K562 (cell line): ENCODE results near the gene ISYNA1. TPM values are rescaled to one million over a fixed set of nuclear protein-coding genes. Genes with fewer than 3 reads are reported as not detected.
A peak's percentile ranks its signal among the peaks of the same experiment; 100 is the strongest.

Experiments
- ATAC-seq: fragments of 200-7000 bp; cut with Tn5 transposase; 3 replicates; pipeline ENCODE4 v1.9.1; 2020; ENCODE audit warnings: moderate library complexity
- BruUV-seq: library from RNA; stranded (reverse); fragments of 400-500 nt; replicated peaks from 2 replicates; lab custom pipeline; 2021; lab: Mats Ljungman, UMichigan
- CTCF ChIA-PET: fragments of 300-600 bp; formaldehyde crosslinking; extraction: SDS; loops from one replicate; lab custom pipeline; 2021; ENCODE audit warnings: low intra/inter-chr PET ratio; lab: Yijun Ruan, JAX
- POLR2A ChIA-PET: fragments of 300-600, 350-650 bp; sonication (Branson Sonifier 250); formaldehyde crosslinking; extraction: SDS; loops from one replicate; lab custom pipeline; 2021; ENCODE audit warnings: antibody characterized with exemption, inconsistent platforms; lab: Yijun Ruan, JAX
- DNase-seq, 4 experiments: peaks; one replicate each; pipeline versions ENCODE4 v3.0.0 to v3.0.0-alpha.2; 2011 to 2018; ENCODE audit warnings: low spot score in 3 of 4, mixed read lengths in 3 of 4; ENCODE audit errors: extremely low read depth in 1 of 4
- FAIRE-seq: peaks from 2 replicates; lab custom pipeline; 2011; peaks lifted over from hg19 to GRCh38; lab: Jason Lieb, UNC
- H2AFZ ChIP-seq: 2 replicates; pipeline ENCODE4 v1.6.0; 2011; ENCODE audit warnings: low read depth, low read length, control low read depth, inconsistent platforms
- H3K27ac ChIP-seq: fragments of 200-600 bp; 3 replicates; pipeline ENCODE4 v1.8.0; 2011; ENCODE audit warnings: low read depth, mild to moderate bottlenecking, control low read depth, inconsistent platforms, low read length, moderate library complexity, mixed read lengths; ENCODE audit errors: extremely low read depth
- H3K27me3 ChIP-seq, 2 experiments: fragments of 300-600 bp in 1 of 2; 2 replicates in 1 of 2; 3 replicates in 1 of 2; pipeline versions ENCODE4 v1.6.0 to v1.8.0; 2011; ENCODE audit warnings: inconsistent platforms in 2 of 2, low read length in 2 of 2, mild to moderate bottlenecking in 1 of 2, mixed read lengths in 1 of 2, moderate library complexity in 1 of 2; ENCODE audit not compliant: control insufficient read depth in 2 of 2, insufficient read depth in 2 of 2
- H3K36me3 ChIP-seq: fragments of 300-600 bp; 3 replicates; pipeline ENCODE4 v1.8.0; 2011; ENCODE audit warnings: mild to moderate bottlenecking, low read length, inconsistent platforms; ENCODE audit not compliant: control insufficient read depth, insufficient read depth
- H3K4me1 ChIP-seq, 2 experiments: fragments of 200-600 bp in 1 of 2; replicated peaks in 1 of 2; 2 replicates in 1 of 2; 3 replicates in 1 of 2; pipeline versions ENCODE4 v1.5.1 to v1.8.0; 2011; ENCODE audit warnings: inconsistent platforms in 2 of 2, low read length in 2 of 2, mild to moderate bottlenecking in 1 of 2, mixed read lengths in 1 of 2, moderate library complexity in 1 of 2; ENCODE audit not compliant: control insufficient read depth in 2 of 2, insufficient read depth in 2 of 2
- H3K4me2 ChIP-seq: 2 replicates; pipeline ENCODE4 v1.6.1; 2011; ENCODE audit warnings: low read length, control low read depth, inconsistent platforms, mixed read lengths; ENCODE audit not compliant: insufficient read depth
- H3K4me3 ChIP-seq: fragments of 200-600 bp; sonication (generic), shearing (Covaris generic); 2 replicates; pipeline ENCODE4 v1.5.1; 2016; ENCODE audit warnings: control low read depth, inconsistent platforms
- H3K79me2 ChIP-seq: fragments of 200-600 bp; 3 replicates; pipeline ENCODE4 v1.8.0; 2011; ENCODE audit warnings: low read length, inconsistent platforms; ENCODE audit not compliant: control insufficient read depth, insufficient read depth
- H3K9ac ChIP-seq, 2 experiments: 2 replicates each; pipeline versions ENCODE4 v1.6.0 to v1.6.1; 2011; ENCODE audit warnings: low read depth in 2 of 2, low read length in 2 of 2, control low read depth in 1 of 2, inconsistent platforms in 1 of 2, mild to moderate bottlenecking in 1 of 2, mixed read lengths in 1 of 2; ENCODE audit not compliant: insufficient read depth in 1 of 2
- H3K9me1 ChIP-seq: one replicate; pipeline ENCODE4 v1.6.0; 2011; ENCODE audit warnings: inconsistent platforms, mild to moderate bottlenecking, low read length, moderate library complexity; ENCODE audit not compliant: control insufficient read depth, insufficient read depth
- H3K9me3 ChIP-seq: replicated peaks from 2 replicates; pipeline ENCODE4 v1.5.1; 2011; ENCODE audit warnings: low read depth, low read length, inconsistent platforms; ENCODE audit not compliant: control insufficient read depth, insufficient read depth
- H4K20me1 ChIP-seq: replicated peaks from 2 replicates; pipeline ENCODE4 v1.6.1; 2011; ENCODE audit warnings: low read length, inconsistent platforms, mixed read lengths; ENCODE audit not compliant: control insufficient read depth, insufficient read depth
- CREBBP ChIP-seq: IDR thresholded peaks from one replicate; pipeline ENCODE4 v1.6.1; 2012; ENCODE audit warnings: low read depth, mild to moderate bottlenecking, control low read depth, inconsistent platforms, low read length
- CXXC5 ChIP-seq: fragments of 250-450 bp; sonication (Bioruptor Pico); IDR thresholded peaks from 2 replicates; pipeline ENCODE4 v1.8.0; 2022; ENCODE audit warnings: inconsistent platforms, mild to moderate bottlenecking, moderate library complexity
- ETV1 ChIP-seq: fragments of 450-650 bp; conservative IDR thresholded peaks from 2 replicates; pipeline ENCODE4 v1.6.1; 2016; ENCODE audit warnings: missing genetic modification characterization, control low read depth, low read depth, missing compliant biosample characterization
- HMG20B ChIP-seq: fragments of 250-450 bp; sonication (Bioruptor Pico); IDR thresholded peaks from 2 replicates; pipeline ENCODE4 v1.5.0; 2021; ENCODE audit warnings: mild to moderate bottlenecking
- MYNN ChIP-seq, 2 experiments: sonication (generic); formaldehyde crosslinking in 1 of 2; IDR thresholded peaks; 2 replicates each; pipeline versions ENCODE4 v1.5.0 to v1.6.1; 2016 to 2020; ENCODE audit warnings: antibody characterized with exemption in 1 of 2, missing genetic modification reagents in 1 of 2
- NFYB ChIP-seq: IDR thresholded peaks from 2 replicates; pipeline ENCODE4 v1.6.1; 2011; ENCODE audit warnings: mild to moderate bottlenecking, moderate library complexity; ENCODE audit not compliant: insufficient read length; ENCODE audit errors: extremely low read depth
- PHB ChIP-seq: fragments of 250-450 bp; sonication (Bioruptor Pico); IDR thresholded peaks from 2 replicates; pipeline ENCODE4 v1.5.0; 2021
- POLR2AphosphoS2 ChIP-seq: IDR thresholded peaks from 2 replicates; pipeline ENCODE4 v1.6.1; 2012; ENCODE audit warnings: low read length, improper control_type of control experiment
- POLR2B ChIP-seq: fragments of 450-650 bp; IDR thresholded peaks from 2 replicates; pipeline ENCODE4 v1.6.1; 2018; ENCODE audit warnings: low read depth; ENCODE audit not compliant: partially characterized antibody
- RBM22 ChIP-seq: fragments of 200-400 bp; formaldehyde crosslinking; IDR thresholded peaks from 2 replicates; pipeline ENCODE4 v1.6.1; 2018; ENCODE audit warnings: low read length, low read depth; ENCODE audit not compliant: poor library complexity, severe bottlenecking
- THRB ChIP-seq: fragments of 450-650 bp; formaldehyde crosslinking; conservative IDR thresholded peaks from 2 replicates; pipeline ENCODE4 v1.4.0; 2022; ENCODE audit warnings: mild to moderate bottlenecking, missing genetic modification characterization
- ZBTB7A ChIP-seq: IDR thresholded peaks from 2 replicates; pipeline ENCODE4 v1.6.1; 2011; ENCODE audit warnings: low read depth, mild to moderate bottlenecking, low read length, moderate library complexity, borderline replicate concordance; ENCODE audit not compliant: control insufficient read depth
- ZFP91 ChIP-seq: sonication (generic); formaldehyde crosslinking; IDR thresholded peaks from 2 replicates; pipeline ENCODE4 v1.8.0; 2022; ENCODE audit warnings: mild to moderate bottlenecking, missing genetic modification reagents
- WGBS: fragments of 100-300 bp; shearing (Covaris generic); methylation state at CpG from one replicate; pipeline ENCODE4 v1.1.6; 2016; ENCODE audit warnings: low coverage, mixed read lengths; ENCODE audit not compliant: insufficient coverage; ENCODE audit errors: missing lambda C conversion rate; 5-methylcytosine and 5-hydroxymethylcytosine counted together
- in situ Hi-C: fragments of 300-500 bp; cut with MboI; formaldehyde crosslinking; loops from 4 replicates; pipeline ENCODE4 v1.15.0; 2018; ENCODE audit warnings: inconsistent platforms, mixed read lengths
- intact Hi-C: fragments of 100-400 bp; cut with micrococcal nuclease; formaldehyde crosslinking; loops from 2 replicates; pipeline ENCODE4 v1.14.2; 2022
- polyA plus RNA-seq, 8 experiments: library from polyadenylated mRNA; depleted of rRNA in 4 of 8; stranded (reverse) in 5 of 8; unstranded in 3 of 8; fragments of >200 nt; fragmentation: Nextera tagmentation in 2 of 8; fragmentation: Illumina TruSeq in 1 of 8; extraction: Ambion mirVana in 2 of 8; extraction: Trizol in 1 of 8; gene quantifications; 2 replicates each; pipeline versions ENCODE4 v1.2.1 to v1.2.3, GENCODE V29; 2011 to 2014; ENCODE audit warnings: inconsistent platforms in 1 of 8, missing spikeins in 1 of 8
- total RNA-seq, 7 experiments: library from RNA; depleted of rRNA in 6 of 7; stranded (reverse); fragments of >200 nt in 6 of 7; fragmentation: Illumina TruSeq in 2 of 7; extraction: Trizol in 2 of 7; gene quantifications; 2 replicates each; pipeline versions ENCODE4 v1.2.1 to v1.2.3, GENCODE V29; 2011 to 2021; ENCODE audit warnings: low replicate concordance in 1 of 7
- TF ChIP-seq, protein P1 (sequence below): fragments of 450-650 bp; formaldehyde crosslinking; IDR thresholded peaks from 2 replicates; pipeline ENCODE4 v1.4.0; 2022; ENCODE audit warnings: missing genetic modification characterization
- TF ChIP-seq, protein P2 (sequence below): sonication (generic); formaldehyde crosslinking; IDR thresholded peaks from 2 replicates; pipeline ENCODE4 v1.8.0; 2022; ENCODE audit warnings: missing genetic modification reagents, mild to moderate bottlenecking, moderate library complexity, borderline replicate concordance

ISYNA1 gene
- total and polyA plus RNA-seq, 9 of the 15 experiments (the other 6 are each of a cell fraction or from before 2014, with no cell fraction given), result 21.8 to 460 (median 93.2) TPM

DNA sequence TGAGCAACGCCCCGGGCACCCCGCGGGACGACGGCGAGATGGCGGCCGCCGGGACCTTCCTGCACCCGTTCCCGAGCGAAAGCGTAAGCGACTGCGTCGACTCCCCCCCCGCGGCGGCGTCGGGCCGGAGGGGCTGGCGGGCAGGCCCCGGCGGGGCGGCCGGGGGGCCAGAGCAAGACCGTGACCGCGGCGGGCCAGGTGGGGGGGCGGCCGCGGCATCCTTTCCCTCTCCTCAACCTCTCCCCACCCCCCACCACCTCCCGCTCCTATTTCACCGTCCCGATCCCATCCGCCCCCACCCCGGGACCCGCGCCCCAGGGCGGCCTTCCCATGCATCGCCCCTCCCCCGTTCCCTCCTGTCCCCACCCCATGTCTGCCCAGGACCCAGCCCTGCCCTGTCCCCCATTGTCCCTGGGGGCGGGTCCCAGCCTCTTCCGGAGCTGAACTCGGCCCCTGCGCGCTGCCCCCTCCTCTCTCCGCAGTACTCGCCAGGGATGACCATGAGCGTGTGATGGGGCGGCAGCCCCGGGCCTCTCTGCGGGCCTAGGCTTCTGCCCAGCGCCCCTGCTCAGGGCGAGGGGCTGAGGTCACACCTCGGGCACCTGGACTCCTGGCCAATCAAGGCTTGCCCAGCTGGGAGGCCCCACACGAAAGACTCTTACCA lies 4.1 kb downstream of the ISYNA1 start:
- Histone ChIP-seq H3K9me1 (no peaks in the 10 kb centered on the region), H2AFZ (no peak overlapping the region), H3K9me3 (no peaks in the 10 kb centered on the region), H3K4me2 (peak overlapping the region; percentile 32; the same call in 1 of the 2 replicates), H3K79me2 (peaks cover 73% of the 10 kb centered on the region), H4K20me1 (peaks cover 9% of the 10 kb centered on the region), H3K9ac (peak overlapping the region in 1 of 2 experiments; percentile 85; a peak in 2 of 4 replicates), H3K27me3 (no peaks in the 10 kb centered on the region), H3K36me3 (peaks cover 63% of the 10 kb centered on the region), H3K4me3 (peak overlapping the region; percentile 24), H3K27ac (peak overlapping the region; percentile 67; the same call in 2 of the 3 replicates), H3K4me1 (peaks cover 45 to 97% of the 10 kb centered on the region in 2 experiments)
- in situ Hi-C loops (no loop called here), intact Hi-C loops (no loop called here)
- FAIRE-seq (peak; percentile 78), DNase-seq (peak; percentile 57 to 79 (median 62)), ATAC-seq (no peak)
- POLR2A ChIA-PET, result interaction anchor here (0.5 to 1.2 kb wide), 4 partner anchors 8 to 154 kb away, joined by 3 read pairs; no protein-coding TSS in a partner anchor
- CTCF ChIA-PET, result interaction anchor here (0.7 kb wide), 1 partner anchor 31 kb away, joined by 3 read pairs; no protein-coding TSS in a partner anchor
- BruUV-seq, result TSS peak; percentile 62
- WGBS, result 12% methylated on average over 19 of the region's 60 CpGs
- TF ChIP-seq, protein P1, sequence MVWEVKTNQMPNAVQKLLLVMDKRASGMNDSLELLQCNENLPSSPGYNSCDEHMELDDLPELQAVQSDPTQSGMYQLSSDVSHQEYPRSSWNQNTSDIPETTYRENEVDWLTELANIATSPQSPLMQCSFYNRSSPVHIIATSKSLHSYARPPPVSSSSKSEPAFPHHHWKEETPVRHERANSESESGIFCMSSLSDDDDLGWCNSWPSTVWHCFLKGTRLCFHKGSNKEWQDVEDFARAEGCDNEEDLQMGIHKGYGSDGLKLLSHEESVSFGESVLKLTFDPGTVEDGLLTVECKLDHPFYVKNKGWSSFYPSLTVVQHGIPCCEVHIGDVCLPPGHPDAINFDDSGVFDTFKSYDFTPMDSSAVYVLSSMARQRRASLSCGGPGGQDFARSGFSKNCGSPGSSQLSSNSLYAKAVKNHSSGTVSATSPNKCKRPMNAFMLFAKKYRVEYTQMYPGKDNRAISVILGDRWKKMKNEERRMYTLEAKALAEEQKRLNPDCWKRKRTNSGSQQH (CRISPR knock-in tag), result peak; percentile 71
- TF ChIP-seq RBM22, result peak; percentile 81
- peak; percentile 68; the same call in 1 of the 2 replicates for TF ChIP-seq ZBTB7A
- TF ChIP-seq, protein P2, sequence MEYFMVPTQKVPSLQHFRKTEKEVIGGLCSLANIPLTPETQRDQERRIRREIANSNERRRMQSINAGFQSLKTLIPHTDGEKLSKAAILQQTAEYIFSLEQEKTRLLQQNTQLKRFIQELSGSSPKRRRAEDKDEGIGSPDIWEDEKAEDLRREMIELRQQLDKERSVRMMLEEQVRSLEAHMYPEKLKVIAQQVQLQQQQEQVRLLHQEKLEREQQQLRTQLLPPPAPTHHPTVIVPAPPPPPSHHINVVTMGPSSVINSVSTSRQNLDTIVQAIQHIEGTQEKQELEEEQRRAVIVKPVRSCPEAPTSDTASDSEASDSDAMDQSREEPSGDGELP (CRISPR knock-in tag), result peak; percentile 63; the same call in 1 of the 2 replicates
- no peak for TF ChIP-seq ZFP91 (CRISPR knock-in tag)
- peak; percentile 9; the same call in 1 of the 2 replicates for TF ChIP-seq CXXC5
- TF ChIP-seq POLR2AphosphoS2, result peak; percentile 93; the same call in 1 of the 2 replicates
- 0 out of 2 replicates have a peak, but pooled peaks have one; percentile 75 for TF ChIP-seq HMG20B
- TF ChIP-seq POLR2B, result peak; percentile 35
- TF ChIP-seq NFYB, result peak; percentile 2
- TF ChIP-seq THRB, result peak; percentile 69; the same call in 1 of the 2 replicates
- TF ChIP-seq ETV1 (tag), result 0 out of 2 replicates have a peak, but pooled peaks have one; percentile 19
- 0 out of 2 replicates have a peak, but pooled peaks have one; percentile 77 for TF ChIP-seq PHB (CRISPR knock-in tag)
- peak; percentile 16; the same call in 1 of the 2 replicates for TF ChIP-seq MYNN (IDR thresholded peaks at IDR 0.05)
- no peak for TF ChIP-seq MYNN (CRISPR knock-in tag; IDR thresholded peaks at IDR 0.05)
- TF ChIP-seq CREBBP, result no peak
